Parathyroid adenoma (tissue), 2 donors: ENCODE measurements around the gene FRAT1.

Experiments used
- H2AFZ ChIP-seq: fragments of 300-600 bp; sonication (generic); one replicate; pipeline ENCODE4 v1.7.0; 2017; ENCODE audit warnings: antibody characterized with exemption, mild to moderate bottlenecking
- H3K27ac ChIP-seq: fragments of 300-600 bp; sonication (generic); one replicate; pipeline ENCODE4 v1.7.0; 2017
- H3K27me3 ChIP-seq: fragments of 300-600 bp; sonication (generic); one replicate; pipeline ENCODE4 v1.7.0; 2017; ENCODE audit warnings: low read length; ENCODE audit not compliant: control insufficient read depth, insufficient read depth
- H3K36me3 ChIP-seq: fragments of 300-600 bp; sonication (generic); one replicate; pipeline ENCODE4 v1.7.0; 2017; ENCODE audit warnings: low read length; ENCODE audit not compliant: control insufficient read depth, insufficient read depth
- H3K4me1 ChIP-seq: fragments of 300-600 bp; sonication (generic); one replicate; pipeline ENCODE4 v1.7.0; 2017; ENCODE audit warnings: control low read depth
- H3K4me2 ChIP-seq: fragments of 300-600 bp; sonication (generic); one replicate; pipeline ENCODE4 v1.7.0; 2017; ENCODE audit warnings: low read length
- H3K4me3 ChIP-seq: fragments of 300-600 bp; sonication (generic); one replicate; pipeline ENCODE4 v1.7.0; 2017; ENCODE audit warnings: low read depth, low read length
- H3K79me2 ChIP-seq: fragments of 300-600 bp; sonication (generic); one replicate; pipeline ENCODE4 v1.7.0; 2017; ENCODE audit warnings: control low read depth
- H3K9ac ChIP-seq: fragments of 300-600 bp; sonication (generic); one replicate; pipeline ENCODE4 v1.7.0; 2017; ENCODE audit warnings: mild to moderate bottlenecking
- H3K9me3 ChIP-seq: fragments of 300-600 bp; sonication (generic); one replicate; pipeline ENCODE4 v1.7.0; 2017; ENCODE audit warnings: low read length; ENCODE audit not compliant: control insufficient read depth
- TF ChIP-seq, protein P1 (sequence below): fragments of 300-600 bp; sonication (generic); IDR thresholded peaks from one replicate; pipeline ENCODE4 v1.7.0; 2017; ENCODE audit warnings: antibody characterized with exemption, mild to moderate bottlenecking
- donor health status: primary hyperparathyroidism.

FRAT1 gene

DNA sequence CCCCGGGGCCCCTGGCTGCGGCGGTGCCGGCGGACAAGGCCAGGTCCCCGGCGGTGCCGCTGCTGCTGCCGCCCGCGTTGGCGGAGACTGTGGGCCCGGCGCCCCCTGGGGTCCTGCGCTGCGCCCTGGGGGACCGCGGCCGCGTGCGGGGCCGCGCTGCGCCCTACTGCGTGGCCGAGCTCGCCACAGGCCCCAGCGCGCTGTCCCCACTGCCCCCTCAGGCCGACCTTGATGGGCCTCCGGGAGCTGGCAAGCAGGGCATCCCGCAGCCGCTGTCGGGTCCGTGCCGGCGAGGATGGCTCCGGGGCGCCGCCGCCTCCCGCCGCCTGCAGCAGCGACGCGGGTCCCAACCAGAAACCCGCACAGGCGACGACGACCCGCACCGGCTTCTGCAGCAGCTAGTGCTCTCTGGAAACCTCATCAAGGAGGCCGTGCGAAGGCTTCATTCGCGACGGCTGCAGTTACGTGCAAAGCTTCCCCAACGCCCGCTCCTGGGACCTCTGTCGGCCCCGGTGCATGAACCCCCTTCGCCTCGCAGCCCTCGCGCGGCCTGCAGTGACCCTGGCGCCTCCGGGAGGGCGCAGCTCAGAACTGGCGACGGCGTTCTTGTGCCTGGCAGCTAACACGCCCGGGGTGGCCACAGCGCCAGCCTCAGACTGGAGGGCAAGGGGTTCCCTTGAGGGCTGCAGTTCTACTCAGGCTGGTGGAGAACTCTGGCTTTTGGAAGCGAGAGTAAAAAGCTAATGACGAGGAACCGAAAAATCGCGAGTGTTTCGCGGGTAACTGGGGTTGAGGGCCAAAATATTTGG lies 804 bp downstream of the FRAT1 start:
- no peak overlapping the region for H3K9ac ChIP-seq
- peaks cover 3% of the 10 kb centered on the region for H3K4me1 ChIP-seq
- TF ChIP-seq, protein P1, sequence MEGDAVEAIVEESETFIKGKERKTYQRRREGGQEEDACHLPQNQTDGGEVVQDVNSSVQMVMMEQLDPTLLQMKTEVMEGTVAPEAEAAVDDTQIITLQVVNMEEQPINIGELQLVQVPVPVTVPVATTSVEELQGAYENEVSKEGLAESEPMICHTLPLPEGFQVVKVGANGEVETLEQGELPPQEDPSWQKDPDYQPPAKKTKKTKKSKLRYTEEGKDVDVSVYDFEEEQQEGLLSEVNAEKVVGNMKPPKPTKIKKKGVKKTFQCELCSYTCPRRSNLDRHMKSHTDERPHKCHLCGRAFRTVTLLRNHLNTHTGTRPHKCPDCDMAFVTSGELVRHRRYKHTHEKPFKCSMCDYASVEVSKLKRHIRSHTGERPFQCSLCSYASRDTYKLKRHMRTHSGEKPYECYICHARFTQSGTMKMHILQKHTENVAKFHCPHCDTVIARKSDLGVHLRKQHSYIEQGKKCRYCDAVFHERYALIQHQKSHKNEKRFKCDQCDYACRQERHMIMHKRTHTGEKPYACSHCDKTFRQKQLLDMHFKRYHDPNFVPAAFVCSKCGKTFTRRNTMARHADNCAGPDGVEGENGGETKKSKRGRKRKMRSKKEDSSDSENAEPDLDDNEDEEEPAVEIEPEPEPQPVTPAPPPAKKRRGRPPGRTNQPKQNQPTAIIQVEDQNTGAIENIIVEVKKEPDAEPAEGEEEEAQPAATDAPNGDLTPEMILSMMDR = no peak

DNA sequence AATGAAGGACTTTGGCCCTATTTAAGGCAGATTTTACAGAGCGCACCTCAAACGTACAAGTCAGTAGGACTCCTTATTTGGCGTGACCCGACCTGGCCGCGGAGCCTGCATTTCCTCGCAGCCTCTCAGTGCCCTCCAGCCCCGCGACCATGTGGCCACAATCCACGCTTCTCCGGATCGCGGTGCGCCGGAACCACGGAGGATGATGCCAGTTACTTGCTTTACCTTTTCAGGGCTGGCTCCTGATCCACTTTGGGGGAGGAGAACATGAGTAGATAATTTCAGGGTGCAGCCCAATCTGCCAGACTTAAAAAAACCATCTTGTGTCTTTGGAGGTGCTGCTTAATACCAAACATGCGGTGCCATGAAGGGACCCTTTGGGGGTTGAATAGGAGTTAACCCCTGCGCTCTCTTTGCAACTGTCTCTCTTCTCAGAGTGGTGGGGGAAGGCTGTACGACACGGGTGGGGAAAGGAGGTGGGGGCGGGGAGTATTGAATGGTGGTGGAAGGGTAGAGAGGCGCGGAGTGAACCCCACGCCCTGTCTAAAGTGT lies 1.5 kb downstream of the FRAT1 start:
- Histone ChIP-seq H3K4me3 (peak overlapping the region; percentile 46), H3K79me2 (no peaks in the 10 kb centered on the region), H3K4me2 (peak overlapping the region; percentile 82), H3K4me1 (peaks cover 3% of the 10 kb centered on the region), H3K27me3 (no peaks in the 10 kb centered on the region), H3K27ac (no peak overlapping the region), H3K36me3 (no peaks in the 10 kb centered on the region), H3K9me3 (no peaks in the 10 kb centered on the region), H2AFZ (no peak overlapping the region), H3K9ac (no peak overlapping the region)
- TF ChIP-seq, protein P1 = no peak

More for the DNA sequence above, 804 bp downstream of the FRAT1 start:
- no peaks in the 10 kb centered on the region for H3K9me3 ChIP-seq
- peak overlapping the region; percentile 83 for H3K4me3 ChIP-seq
- H3K79me2 ChIP-seq = no peaks in the 10 kb centered on the region
- H3K27me3 ChIP-seq = no peaks in the 10 kb centered on the region
- no peaks in the 10 kb centered on the region for H3K36me3 ChIP-seq
- peak overlapping the region; percentile 82 for H3K4me2 ChIP-seq
- peak overlapping the region; percentile 88 for H2AFZ ChIP-seq
- no peak overlapping the region for H3K27ac ChIP-seq

DNA sequence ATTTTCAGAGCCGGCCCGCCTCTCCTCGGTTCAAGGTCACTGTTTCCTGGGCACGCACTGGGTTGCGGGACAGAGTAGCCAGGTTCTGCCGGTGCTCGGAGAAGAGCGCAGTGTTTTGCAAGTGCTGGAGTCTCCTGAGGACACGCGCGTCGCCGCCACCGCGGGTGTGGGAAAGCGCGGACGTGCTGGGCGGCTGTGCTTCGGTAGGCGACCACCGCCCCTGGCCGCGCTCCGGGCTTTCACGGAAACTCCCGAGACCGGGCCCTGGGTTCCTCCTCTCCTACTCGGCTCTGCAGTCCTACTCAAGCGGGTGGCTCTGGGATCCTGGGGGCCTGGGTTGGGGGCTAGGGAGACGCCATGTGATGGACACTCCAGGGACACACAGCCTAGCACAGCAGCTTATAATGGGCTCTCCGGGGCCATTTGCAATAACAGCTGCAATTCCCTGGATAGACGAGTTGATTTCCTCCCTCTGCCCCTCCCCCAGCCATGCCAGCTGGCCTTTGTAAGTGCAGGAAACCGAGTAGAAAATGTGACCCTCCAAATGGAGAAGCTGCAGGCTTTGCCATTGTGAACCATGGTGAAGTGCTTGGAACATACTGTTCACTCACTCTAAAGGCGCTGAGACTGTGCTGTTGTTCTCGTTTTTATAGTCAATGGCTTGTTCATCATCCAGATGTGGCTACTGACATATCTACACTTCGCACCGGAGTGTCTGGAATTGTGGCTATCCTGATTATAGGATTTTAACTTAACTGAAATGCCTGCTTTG lies 2.1 kb downstream of the FRAT1 start:
- Histone ChIP-seq H3K4me1 (peaks cover 3% of the 10 kb centered on the region), H3K4me3 (no peak overlapping the region), H3K79me2 (no peaks in the 10 kb centered on the region), H3K9ac (no peak overlapping the region), H3K36me3 (no peaks in the 10 kb centered on the region), H3K9me3 (no peaks in the 10 kb centered on the region), H3K27ac (no peak overlapping the region), H3K27me3 (no peaks in the 10 kb centered on the region), H3K4me2 (peak overlapping the region; percentile 82), H2AFZ (no peak overlapping the region)
- TF ChIP-seq, protein P1 = no peak

DNA sequence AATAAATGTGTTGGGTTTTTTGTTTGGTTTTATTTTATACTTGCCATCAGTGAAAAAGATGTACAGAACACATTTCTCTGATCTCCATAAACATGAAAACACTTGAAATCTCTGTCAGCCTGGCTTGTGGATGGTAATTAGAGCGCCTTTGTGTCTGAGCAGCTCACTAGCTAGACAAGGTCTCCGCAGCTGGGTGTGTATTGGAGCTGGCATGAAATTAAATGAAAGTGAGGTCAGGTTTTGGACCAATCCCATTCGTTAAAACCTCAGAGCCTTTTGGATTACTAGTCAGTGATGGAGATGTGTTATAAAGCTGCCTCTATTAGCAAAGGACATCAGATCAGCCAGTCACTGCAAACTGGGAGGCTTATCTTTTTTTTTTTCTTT lies 2.7 kb downstream of the FRAT1 start:
- Histone ChIP-seq H3K4me1 (peaks cover 3% of the 10 kb centered on the region), H3K4me2 (no peak overlapping the region), H3K27me3 (no peaks in the 10 kb centered on the region), H3K9me3 (no peaks in the 10 kb centered on the region), H3K4me3 (no peak overlapping the region), H2AFZ (no peak overlapping the region), H3K9ac (no peak overlapping the region), H3K36me3 (no peaks in the 10 kb centered on the region), H3K27ac (no peak overlapping the region), H3K79me2 (peaks cover 2% of the 10 kb centered on the region)
- TF ChIP-seq, protein P1 = no peak
